IMR-90 (cell line): ENCODE results near the gene PRKAG1. TPM values are rescaled to one million over a fixed set of nuclear protein-coding genes. Genes with fewer than 3 reads are reported as not detected.

ENCODE experiments used
- ATAC-seq: fragments of 200-7000 bp; cut with Tn5 transposase; 2 replicates; pipeline ENCODE4 v1.9.1; 2020; ENCODE audit warnings: low read depth, mild to moderate bottlenecking, moderate library complexity
- BruUV-seq: library from RNA; stranded (reverse); fragments of 400-500 nt; replicated peaks from 2 replicates; lab custom pipeline; 2021; lab: Mats Ljungman, UMichigan
- CTCF ChIA-PET: fragments of 300-600 bp; formaldehyde crosslinking; extraction: SDS; loops from one replicate; lab custom pipeline; 2021; ENCODE audit warnings: antibody characterized with exemption; lab: Yijun Ruan, JAX
- POLR2A ChIA-PET: fragments of 300-600 bp; sonication (Branson Sonifier 250); formaldehyde crosslinking; loops from one replicate; lab custom pipeline; 2022; ENCODE audit warnings: antibody characterized with exemption; ENCODE audit not compliant: unreplicated experiment; lab: Charles Lee
- DNase-seq: peaks from one replicate; pipeline ENCODE4 v3.0.0; 2013
- H2AFZ ChIP-seq: replicated peaks from 2 replicates; pipeline ENCODE3; 2013; ENCODE audit warnings: low read length, mild to moderate bottlenecking; ENCODE audit not compliant: poor library complexity
- H2AK5ac ChIP-seq: 2 replicates; pipeline ENCODE4 v1.6.1; 2013; ENCODE audit warnings: low read depth, low read length, inconsistent platforms
- H2AK9ac ChIP-seq: replicated peaks from 2 replicates; pipeline ENCODE3; 2013; ENCODE audit warnings: mild to moderate bottlenecking, low read depth, low read length, moderate library complexity; ENCODE audit not compliant: poor library complexity
- H2BK120ac ChIP-seq: 2 replicates; pipeline ENCODE4 v1.6.1; 2013; ENCODE audit warnings: low read depth, low read length, inconsistent platforms
- H2BK15ac ChIP-seq: 3 replicates; pipeline ENCODE4 v1.6.1; 2013; ENCODE audit warnings: low read depth, low read length, inconsistent platforms
- H2BK20ac ChIP-seq: 2 replicates; pipeline ENCODE4 v1.6.1; 2013; ENCODE audit warnings: low read depth, mild to moderate bottlenecking, inconsistent platforms, low read length, moderate library complexity
- H2BK5ac ChIP-seq: 2 replicates; pipeline ENCODE4 v1.6.1; 2013; ENCODE audit warnings: mild to moderate bottlenecking, low read depth, low read length, inconsistent platforms; ENCODE audit not compliant: poor library complexity, severe bottlenecking
- H3K14ac ChIP-seq: replicated peaks from 2 replicates; pipeline ENCODE4 v1.6.1; 2013; ENCODE audit warnings: low read depth, low read length, inconsistent platforms
- H3K18ac ChIP-seq: 2 replicates; pipeline ENCODE4 v1.6.1; 2013; ENCODE audit warnings: low read depth, low read length, control low read depth
- H3K23ac ChIP-seq: 2 replicates; pipeline ENCODE4 v1.6.1; 2013; ENCODE audit warnings: low read depth, low read length, inconsistent platforms
- H3K27ac ChIP-seq: 2 replicates; pipeline ENCODE4 v1.5.1; 2013; ENCODE audit warnings: mild to moderate bottlenecking, control low read depth, low read length; ENCODE audit not compliant: insufficient read depth
- H3K27me3 ChIP-seq: 2 replicates; pipeline ENCODE4 v1.6.1; 2013; ENCODE audit warnings: low read length; ENCODE audit not compliant: control insufficient read depth, insufficient read depth
- H3K36me3 ChIP-seq: 2 replicates; pipeline ENCODE4 v1.6.1; 2013; ENCODE audit warnings: low read length, mixed read lengths; ENCODE audit not compliant: control insufficient read depth, insufficient read depth
- H3K4ac ChIP-seq: 2 replicates; pipeline ENCODE4 v1.6.1; 2013; ENCODE audit warnings: low read depth, low read length, inconsistent platforms
- H3K4me1 ChIP-seq: 2 replicates; pipeline ENCODE4 v1.6.1; 2013; ENCODE audit warnings: low read length, mixed read lengths; ENCODE audit not compliant: control insufficient read depth, insufficient read depth
- H3K4me2 ChIP-seq: 2 replicates; pipeline ENCODE4 v1.6.1; 2013; ENCODE audit warnings: low read depth, mild to moderate bottlenecking, control low read depth, low read length, moderate library complexity
- H3K4me3 ChIP-seq: 2 replicates; pipeline ENCODE4 v1.5.1; 2013; ENCODE audit warnings: low read depth, mild to moderate bottlenecking, control low read depth, low read length, moderate library complexity; ENCODE audit not compliant: insufficient read depth
- H3K56ac ChIP-seq: 2 replicates; pipeline ENCODE4 v1.6.1; 2013; ENCODE audit warnings: low read length, inconsistent platforms; ENCODE audit not compliant: insufficient read depth; ENCODE audit errors: extremely low read depth
- H3K79me1 ChIP-seq, 2 experiments: 2 replicates each; pipeline ENCODE4 v1.6.1; 2013; ENCODE audit warnings: low read length in 2 of 2, inconsistent platforms in 1 of 2, low read depth in 1 of 2
- H3K9ac ChIP-seq: 2 replicates; pipeline ENCODE4 v1.6.1; 2013; ENCODE audit warnings: low read depth, low read length, control low read depth
- H3K9me1 ChIP-seq: 2 replicates; pipeline ENCODE4 v1.6.1; 2013; ENCODE audit warnings: low read length, inconsistent platforms; ENCODE audit not compliant: insufficient read depth
- H3K9me3 ChIP-seq: 2 replicates; pipeline ENCODE4 v1.6.1; 2013; ENCODE audit warnings: low read length; ENCODE audit not compliant: control insufficient read depth, insufficient read depth
- H4K20me1 ChIP-seq: 2 replicates; pipeline ENCODE4 v1.6.1; 2013; ENCODE audit warnings: low read length, inconsistent platforms; ENCODE audit not compliant: insufficient read depth
- H4K5ac ChIP-seq: 2 replicates; pipeline ENCODE4 v1.6.1; 2013; ENCODE audit warnings: mild to moderate bottlenecking, low read depth, low read length, control low read depth
- H4K8ac ChIP-seq, 2 experiments: 2 replicates each; pipeline ENCODE4 v1.6.1; 2013; ENCODE audit warnings: low read depth in 2 of 2, low read length in 2 of 2, control low read depth in 1 of 2, inconsistent platforms in 1 of 2
- H4K91ac ChIP-seq: 2 replicates; pipeline ENCODE4 v1.6.1; 2013; ENCODE audit warnings: low read depth, low read length, inconsistent platforms; ENCODE audit not compliant: insufficient read depth
- BHLHE40 ChIP-seq: fragments of 150-350 bp; IDR thresholded peaks from 2 replicates; pipeline ENCODE4 v1.6.1; 2016; ENCODE audit warnings: mild to moderate bottlenecking, low read depth, low read length
- CEBPB ChIP-seq: IDR thresholded peaks from 2 replicates; pipeline ENCODE4 v1.6.1; 2012; ENCODE audit warnings: low read depth, low read length, improper control_type of control experiment
- CHD1 ChIP-seq: IDR thresholded peaks from 2 replicates; pipeline ENCODE4 v1.6.1; 2012; ENCODE audit warnings: low read depth, low read length, improper control_type of control experiment
- ELK1 ChIP-seq: fragments of 150-350 bp; IDR thresholded peaks from 2 replicates; pipeline ENCODE4 v1.6.1; 2016; ENCODE audit warnings: low read depth, mild to moderate bottlenecking, low read length, moderate library complexity, borderline replicate concordance
- FOS ChIP-seq: fragments of 150-350 bp; IDR thresholded peaks from 2 replicates; pipeline ENCODE4 v1.6.1; 2016; ENCODE audit warnings: low read depth, low read length
- MAFK ChIP-seq: IDR thresholded peaks from 2 replicates; pipeline ENCODE4 v1.6.1; 2012; ENCODE audit warnings: low read depth, low read length, improper control_type of control experiment
- MAZ ChIP-seq: IDR thresholded peaks from 2 replicates; pipeline ENCODE4 v1.6.1; 2012; ENCODE audit warnings: low read depth, mild to moderate bottlenecking, low read length, improper control_type of control experiment, moderate library complexity, borderline replicate concordance
- MXI1 ChIP-seq: IDR thresholded peaks from 2 replicates; pipeline ENCODE4 v1.6.1; 2012; ENCODE audit warnings: low read depth, mild to moderate bottlenecking, low read length, moderate library complexity, borderline replicate concordance
- NFE2L2 ChIP-seq: fragments of 150-350 bp; IDR thresholded peaks from 2 replicates; pipeline ENCODE4 v1.6.1; 2016; ENCODE audit warnings: low read depth, mild to moderate bottlenecking, low read length
- POLR2A ChIP-seq: IDR thresholded peaks from 2 replicates; pipeline ENCODE4 v1.6.1; 2012; ENCODE audit warnings: mild to moderate bottlenecking, low read depth, low read length
- RAD21 ChIP-seq: IDR thresholded peaks from 2 replicates; pipeline ENCODE4 v1.6.1; 2012; ENCODE audit warnings: low read length, improper control_type of control experiment
- RCOR1 ChIP-seq: IDR thresholded peaks from 2 replicates; pipeline ENCODE4 v1.6.1; 2012; ENCODE audit warnings: mild to moderate bottlenecking, low read length, improper control_type of control experiment; ENCODE audit not compliant: insufficient replicate concordance
- RFX5 ChIP-seq: IDR thresholded peaks from 2 replicates; pipeline ENCODE4 v1.8.0; 2012; ENCODE audit warnings: low read depth, mild to moderate bottlenecking, low read length, moderate library complexity
- SMC3 ChIP-seq: fragments of 150-350 bp; IDR thresholded peaks from 2 replicates; pipeline ENCODE4 v1.6.1; 2016; ENCODE audit warnings: low read depth, mild to moderate bottlenecking, antibody characterized with exemption, low read length, moderate library complexity
- USF2 ChIP-seq: fragments of 150-350 bp; IDR thresholded peaks from 2 replicates; pipeline ENCODE4 v1.6.1; 2017; ENCODE audit warnings: mild to moderate bottlenecking, antibody characterized with exemption, low read length, low read depth
- WGBS, 2 experiments: methylation state at CpG; one replicate each; pipeline versions ENCODE4 v1.1.5 to v1.1.7; 2013; ENCODE audit warnings: missing lambda C conversion rate in 2 of 2; ENCODE audit not compliant: insufficient read length in 1 of 2; ENCODE audit errors: extremely low coverage in 2 of 2; 5-methylcytosine and 5-hydroxymethylcytosine counted together
- dilution Hi-C: fragments of 300-500 bp; cut with HindIII; formaldehyde crosslinking; loops from one replicate; pipeline ENCODE4 v1.14.3; 2018; ENCODE audit warnings: low sequenced_read_pairs; ENCODE audit not compliant: unreplicated experiment
- in situ Hi-C: fragments of 300-500 bp; cut with MboI; formaldehyde crosslinking; loops from 3 replicates; pipeline ENCODE4 v1.14.3; 2019; ENCODE audit warnings: low sequenced_read_pairs, inconsistent platforms, mixed read lengths
- intact Hi-C: fragments of 100-400 bp; cut with micrococcal nuclease; formaldehyde crosslinking; loops from 2 replicates; pipeline ENCODE4 v1.10.0; 2022
- polyA plus RNA-seq, 3 experiments: library from polyadenylated mRNA; depleted of rRNA; stranded (reverse); fragments of >200 nt; gene quantifications; 2 replicates each; pipeline ENCODE4 v1.2.3, GENCODE V29; 2012; ENCODE audit warnings: low replicate concordance in 1 of 3
- total RNA-seq: library from RNA; depleted of rRNA; stranded (reverse); fragments of >200 nt; gene quantifications from 2 replicates; pipeline ENCODE4 v1.2.3, GENCODE V29; 2012
- TF ChIP-seq, protein P1 (sequence below): conservative IDR thresholded peaks from 2 replicates; pipeline ENCODE4 v1.5.1; 2012; ENCODE audit warnings: mild to moderate bottlenecking, low read depth, low read length, improper control_type of control experiment

PRKAG1 gene
- total and polyA plus RNA-seq, 2 of the 4 experiments (the other 2 are of a cell fraction), result 81.1 to 106 TPM

GRCh38 chr12:48986720-48987291 lies 31.8 kb downstream of the PRKAG1 start:
- H4K8ac ChIP-seq, result no peak overlapping the region
- no peak for TF ChIP-seq MAFK
- no peak for TF ChIP-seq MAZ
- no peak for TF ChIP-seq MXI1
- TF ChIP-seq, protein P1, sequence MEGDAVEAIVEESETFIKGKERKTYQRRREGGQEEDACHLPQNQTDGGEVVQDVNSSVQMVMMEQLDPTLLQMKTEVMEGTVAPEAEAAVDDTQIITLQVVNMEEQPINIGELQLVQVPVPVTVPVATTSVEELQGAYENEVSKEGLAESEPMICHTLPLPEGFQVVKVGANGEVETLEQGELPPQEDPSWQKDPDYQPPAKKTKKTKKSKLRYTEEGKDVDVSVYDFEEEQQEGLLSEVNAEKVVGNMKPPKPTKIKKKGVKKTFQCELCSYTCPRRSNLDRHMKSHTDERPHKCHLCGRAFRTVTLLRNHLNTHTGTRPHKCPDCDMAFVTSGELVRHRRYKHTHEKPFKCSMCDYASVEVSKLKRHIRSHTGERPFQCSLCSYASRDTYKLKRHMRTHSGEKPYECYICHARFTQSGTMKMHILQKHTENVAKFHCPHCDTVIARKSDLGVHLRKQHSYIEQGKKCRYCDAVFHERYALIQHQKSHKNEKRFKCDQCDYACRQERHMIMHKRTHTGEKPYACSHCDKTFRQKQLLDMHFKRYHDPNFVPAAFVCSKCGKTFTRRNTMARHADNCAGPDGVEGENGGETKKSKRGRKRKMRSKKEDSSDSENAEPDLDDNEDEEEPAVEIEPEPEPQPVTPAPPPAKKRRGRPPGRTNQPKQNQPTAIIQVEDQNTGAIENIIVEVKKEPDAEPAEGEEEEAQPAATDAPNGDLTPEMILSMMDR, result no peak
- TF ChIP-seq RCOR1, result no peak
- TF ChIP-seq CEBPB, result no peak
- no peak for TF ChIP-seq RFX5
- TF ChIP-seq RAD21, result no peak
- no peak for TF ChIP-seq SMC3
- no peak for TF ChIP-seq POLR2A
- TF ChIP-seq NFE2L2, result no peak
- TF ChIP-seq ELK1, result no peak
- TF ChIP-seq BHLHE40, result no peak
- TF ChIP-seq FOS, result no peak
- no peak for TF ChIP-seq USF2
- no peak for TF ChIP-seq CHD1
- H3K18ac ChIP-seq, result no peak overlapping the region
- dilution Hi-C loops (no loop called here), intact Hi-C loops (no loop called here), in situ Hi-C loops (no loop called here)
- no TSS peak for BruUV-seq
- peaks cover 86% of the 10 kb centered on the region for H3K27me3 ChIP-seq
- no peak overlapping the region for H3K4ac ChIP-seq
- H4K5ac ChIP-seq, result no peak overlapping the region
- DNase-seq (no peak), ATAC-seq (no peak)
- H2AFZ ChIP-seq, result no peak overlapping the region
- no peak overlapping the region for H2AK5ac ChIP-seq
- 14% methylated on average over 4 of the region's 23 CpGs; no CpG with 5 or more reads in 1 of the 2 experiments for WGBS, 2 experiments
- H3K9ac ChIP-seq, result no peak overlapping the region
- no peak overlapping the region for H3K4me2 ChIP-seq
- no peak overlapping the region for H3K23ac ChIP-seq
- H3K4me1 ChIP-seq, result no peaks in the 10 kb centered on the region
- no peak overlapping the region for H2BK120ac ChIP-seq
- H3K27ac ChIP-seq, result no peak overlapping the region
- no peak overlapping the region for H2BK15ac ChIP-seq
- H2BK5ac ChIP-seq, result no peak overlapping the region
- H3K79me1 ChIP-seq, result no peaks in the 10 kb centered on the region
- H3K9me3 ChIP-seq, result no peaks in the 10 kb centered on the region
- no peak overlapping the region for H2AK9ac ChIP-seq
- ChIA-PET CTCF (interaction anchor here (2.4 kb wide), 1 partner anchor 11 kb away, joined by 17 read pairs; no protein-coding TSS in a partner anchor), POLR2A (no interaction called here)
- no peak overlapping the region for H3K14ac ChIP-seq
- H2BK20ac ChIP-seq, result no peak overlapping the region
- H3K9me1 ChIP-seq, result no peaks in the 10 kb centered on the region; the same call in 1 of the 2 replicates
- H3K36me3 ChIP-seq, result no peaks in the 10 kb centered on the region
- no peak overlapping the region for H3K56ac ChIP-seq
- H4K91ac ChIP-seq, result no peak overlapping the region
- no peaks in the 10 kb centered on the region for H4K20me1 ChIP-seq
- no peak overlapping the region for H3K4me3 ChIP-seq
